ENCODE results near the gene EARS2.
"Not testable (repeated sequence)": the region's sequence is repeated elsewhere in the genome, so short reads cannot be mapped to it uniquely, and the experiment has no call there.

Gene EARS2

GRCh38 chr16:23512168-23512695, 44.9 kb downstream of the EARS2 start:
- TF ChIP-seq CTCF (IDR thresholded peaks at IDR 0.05; ENCODE audit: low read depth, low read length, missing control alignments) = no peak
- no peak overlapping the region for H3K4me3 ChIP-seq (ENCODE audit: low read depth, low read length)
- DNase-seq (ENCODE audit: low read depth) = no peak

GRCh38 chr16:23511731-23512130, 45.4 kb downstream of the EARS2 start:
- TF ChIP-seq CTCF (IDR thresholded peaks at IDR 0.05; ENCODE audit: low read depth, low read length, missing control alignments) = no peak

GRCh38 chr16:23510915-23511270, 46.3 kb downstream of the EARS2 start:
- H3K4me3 ChIP-seq (ENCODE audit: low read depth, low read length) = peak overlapping the region; percentile 87
- not testable (repeated sequence) for DNase-seq (ENCODE audit: low read depth)

More at GRCh38 chr16:23511731-23512130, 45.4 kb downstream of the EARS2 start:
- no peak for DNase-seq (ENCODE audit: low read depth)
- no peak overlapping the region for H3K4me3 ChIP-seq (ENCODE audit: low read depth, low read length)

GRCh38 chr16:23510164-23510914, 46.8 kb downstream of the EARS2 start, which contains the start of gene GGA2:
TSS of gene GGA2 (minus strand) at chr16:23510494. CDS start at chr16:23510411, 83 bp downstream.
- peak within 1 kb of the TSS; percentile 87 for H3K4me3 ChIP-seq (ENCODE audit: low read depth, low read length)
- no peak for TF ChIP-seq CTCF (IDR thresholded peaks at IDR 0.05; ENCODE audit: low read depth, low read length, missing control alignments)
- no peak for DNase-seq (ENCODE audit: low read depth)

DNA sequence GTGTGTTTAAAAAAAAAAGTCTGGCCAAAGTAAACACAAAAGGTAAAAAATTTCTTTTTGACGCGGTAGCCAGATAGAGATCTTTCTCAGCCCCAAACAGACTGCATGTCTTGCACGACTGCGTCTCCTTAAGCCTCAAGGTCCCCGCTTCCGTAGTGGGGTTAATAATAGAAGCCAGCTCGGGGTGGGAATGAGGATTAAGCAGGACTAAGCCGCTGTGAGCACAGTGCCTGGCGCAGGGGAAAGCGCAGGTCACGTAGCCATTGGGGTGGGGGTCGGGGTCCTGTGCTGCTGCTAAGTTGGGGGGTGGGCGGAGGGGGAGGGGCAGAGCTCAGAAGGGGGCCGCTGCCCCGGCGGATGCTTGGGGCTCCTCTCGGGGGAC, 47.4 kb downstream of the EARS2 start:
- TF ChIP-seq CTCF (IDR thresholded peaks at IDR 0.05; ENCODE audit: low read depth, low read length, missing control alignments) = no peak
- peak overlapping the region; percentile 87 for H3K4me3 ChIP-seq (ENCODE audit: low read depth, low read length)

DNA sequence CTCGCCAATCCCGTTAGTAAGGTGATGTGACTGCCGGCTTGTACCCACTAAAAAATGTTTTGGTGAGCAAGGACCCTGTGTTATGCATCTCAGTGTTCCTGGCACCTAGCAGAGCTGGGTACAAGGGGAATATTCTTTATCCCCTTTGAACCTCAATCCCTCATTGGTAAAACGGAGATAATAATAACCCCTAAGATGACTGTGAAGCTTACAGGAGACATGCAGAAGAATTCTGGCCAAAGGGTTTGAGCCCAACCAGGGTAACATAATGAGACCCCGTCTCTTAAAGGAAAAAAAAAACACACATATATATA, 47.8 kb downstream of the EARS2 start:
- TF ChIP-seq CTCF (IDR thresholded peaks at IDR 0.05; ENCODE audit: low read depth, low read length, missing control alignments) = no peak
- no peak for DNase-seq (ENCODE audit: low read depth)
- peak overlapping the region; percentile 87 for H3K4me3 ChIP-seq (ENCODE audit: low read depth, low read length)

More for the DNA sequence above, 47.4 kb downstream of the EARS2 start:
- no peak for DNase-seq (ENCODE audit: low read depth)

DNA sequence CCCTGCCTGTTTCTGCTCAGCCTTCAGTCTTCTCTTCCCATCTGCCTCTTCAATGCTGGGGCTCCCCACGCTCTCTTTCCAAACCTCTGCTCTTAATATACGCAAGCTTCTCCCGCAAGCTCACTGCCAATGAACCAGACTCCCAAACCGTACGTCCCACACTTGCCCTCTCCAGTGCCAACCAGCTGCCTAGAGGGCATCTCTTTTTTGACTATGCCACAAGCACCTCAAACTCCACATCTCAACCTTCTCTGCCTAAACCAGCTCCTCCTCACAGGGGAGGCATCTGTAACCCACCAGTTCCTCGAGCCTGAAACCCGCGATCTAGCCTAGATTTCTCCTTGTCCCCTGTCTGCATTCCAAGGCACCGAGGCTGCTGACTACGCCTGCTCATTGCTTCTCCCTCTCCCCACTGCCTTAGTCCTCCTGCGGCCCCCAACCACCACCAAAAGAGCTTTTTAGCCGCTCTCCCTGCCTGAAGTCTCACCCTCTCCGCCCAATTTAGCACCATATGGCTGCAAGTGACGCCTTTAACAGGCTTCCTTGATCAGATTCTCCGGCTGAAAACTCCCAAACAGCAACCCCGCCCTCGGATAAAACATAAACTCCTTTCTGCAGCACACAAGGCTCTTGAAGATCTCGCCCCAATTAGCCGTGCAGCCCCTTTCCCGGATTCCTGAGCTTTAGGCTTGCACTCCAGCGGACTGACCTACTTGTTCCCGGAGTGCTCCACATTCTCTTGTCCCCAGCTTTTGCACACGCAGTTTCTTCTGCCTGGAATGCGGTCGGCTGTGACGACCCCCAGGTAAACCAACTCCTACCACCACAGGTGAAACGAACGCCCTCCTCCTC, 48.3 kb downstream of the EARS2 start:
- DNase-seq (ENCODE audit: low read depth) = no peak
- peak overlapping the region; percentile 87 for H3K4me3 ChIP-seq (ENCODE audit: low read depth, low read length)
- TF ChIP-seq CTCF (IDR thresholded peaks at IDR 0.05; ENCODE audit: low read depth, low read length, missing control alignments) = no peak

Data from GM12864 (cell line).